HepG2 (cell line): Measurements from ENCODE around the gene APRT. TPM values are rescaled to one million over a fixed set of nuclear protein-coding genes. Genes with fewer than 3 reads are reported as not detected.

Experiments used
- KLF15 ChIP-seq: sonication (generic); formaldehyde crosslinking; IDR thresholded peaks from 2 replicates; pipeline ENCODE4 v1.8.1; 2023; ENCODE audit warnings: borderline replicate concordance, mild to moderate bottlenecking, inconsistent platforms, missing genetic modification reagents, mixed read lengths
- MYC ChIP-seq: sonication (generic); formaldehyde crosslinking; IDR thresholded peaks from 2 replicates; pipeline ENCODE4 v1.9.0; 2021; ENCODE audit warnings: missing genetic modification reagents, borderline replicate concordance
- NFYC ChIP-seq: IDR thresholded peaks from 2 replicates; pipeline ENCODE4 v1.6.1; 2016; ENCODE audit warnings: missing genetic modification reagents, missing compliant biosample characterization
- NPAS2 ChIP-seq: sonication (generic); formaldehyde crosslinking; IDR thresholded peaks from 2 replicates; pipeline ENCODE4 v1.8.0; 2022; ENCODE audit warnings: mild to moderate bottlenecking, missing genetic modification reagents, borderline replicate concordance
- PPARG ChIP-seq: conservative IDR thresholded peaks from 2 replicates; pipeline ENCODE4 v1.6.1; 2016; ENCODE audit warnings: missing biosample characterization, missing genetic modification reagents
- SP5 ChIP-seq: IDR thresholded peaks from 2 replicates; pipeline ENCODE4 v1.6.1; 2016; ENCODE audit warnings: low read depth, borderline replicate concordance
- SRSF4 ChIP-seq: fragments of 200-400 bp; formaldehyde crosslinking; IDR thresholded peaks from one replicate; pipeline ENCODE4 v1.6.1; 2018; ENCODE audit warnings: mild to moderate bottlenecking, low read depth, low read length, moderate library complexity; ENCODE audit not compliant: poor library complexity, severe bottlenecking
- STAG1 ChIP-seq: sonication (generic); formaldehyde crosslinking; IDR thresholded peaks from 2 replicates; pipeline ENCODE4 v1.4.0; 2020; ENCODE audit warnings: missing genetic modification reagents
- TARDBP ChIP-seq: sonication (generic); formaldehyde crosslinking; IDR thresholded peaks from 2 replicates; pipeline ENCODE4 v1.8.0; 2022; ENCODE audit warnings: mild to moderate bottlenecking, missing genetic modification reagents
- ZBTB7B ChIP-seq: sonication (generic); formaldehyde crosslinking; IDR thresholded peaks from 2 replicates; pipeline ENCODE4 v1.4.0; 2020; ENCODE audit warnings: missing genetic modification reagents
- ZNF292 ChIP-seq: sonication (generic); formaldehyde crosslinking; IDR thresholded peaks from 2 replicates; pipeline ENCODE4 v1.8.1; 2022; ENCODE audit warnings: mild to moderate bottlenecking, low read depth, missing genetic modification reagents, borderline replicate concordance
- ZNF30 ChIP-seq: sonication (generic); formaldehyde crosslinking; IDR thresholded peaks from 2 replicates; pipeline ENCODE4 v1.5.0; 2020; ENCODE audit warnings: mild to moderate bottlenecking, missing genetic modification reagents
- ZNF432 ChIP-seq: sonication (generic); formaldehyde crosslinking; IDR thresholded peaks from 2 replicates; pipeline ENCODE4 v1.5.0; 2020; ENCODE audit warnings: missing genetic modification reagents, mild to moderate bottlenecking, borderline replicate concordance
- polyA plus RNA-seq, 8 experiments: library from polyadenylated mRNA; depleted of rRNA in 3 of 8; stranded (reverse) in 7 of 8; unstranded in 1 of 8; fragments of >200 nt; fragmentation: Illumina TruSeq in 4 of 8; extraction: Trizol in 4 of 8; gene quantifications; 2 replicates each; pipeline versions ENCODE4 v1.2.1 to v1.2.3, GENCODE V29; 2011 to 2016; ENCODE audit warnings: low read depth in 4 of 8, missing spikeins in 1 of 8, mixed read lengths in 1 of 8; ENCODE audit not compliant: insufficient read depth in 1 of 8
- total RNA-seq, 5 experiments: library from RNA; depleted of rRNA; stranded (reverse); fragments of >200 nt; fragmentation: Illumina TruSeq; extraction: Trizol; gene quantifications; 2 replicates each; pipeline ENCODE4 v1.2.3, GENCODE V29; 2016; ENCODE audit warnings: low read depth in 1 of 5
- TF ChIP-seq, protein P1 (sequence below): sonication (generic); formaldehyde crosslinking; IDR thresholded peaks from 2 replicates; pipeline ENCODE4 v1.4.0; 2020; ENCODE audit warnings: missing genetic modification reagents
- TF ChIP-seq, protein P2 (sequence below): sonication (generic); formaldehyde crosslinking; IDR thresholded peaks from 2 replicates; pipeline ENCODE4 v1.4.0; 2020; ENCODE audit warnings: missing genetic modification reagents, borderline replicate concordance
- TF ChIP-seq, protein P3 (sequence below): sonication (generic); formaldehyde crosslinking; IDR thresholded peaks from 2 replicates; pipeline ENCODE4 v1.4.0; 2020; ENCODE audit warnings: missing genetic modification reagents
- TF ChIP-seq, protein P4 (sequence below): sonication (generic); formaldehyde crosslinking; IDR thresholded peaks from 2 replicates; pipeline ENCODE4 v1.4.0; 2020; ENCODE audit warnings: missing genetic modification reagents

APRT gene
- total and polyA plus RNA-seq, 2 of the 13 experiments (the other 11 are each of a cell fraction or from before 2014, with no cell fraction given) = 155 to 242 TPM

DNA sequence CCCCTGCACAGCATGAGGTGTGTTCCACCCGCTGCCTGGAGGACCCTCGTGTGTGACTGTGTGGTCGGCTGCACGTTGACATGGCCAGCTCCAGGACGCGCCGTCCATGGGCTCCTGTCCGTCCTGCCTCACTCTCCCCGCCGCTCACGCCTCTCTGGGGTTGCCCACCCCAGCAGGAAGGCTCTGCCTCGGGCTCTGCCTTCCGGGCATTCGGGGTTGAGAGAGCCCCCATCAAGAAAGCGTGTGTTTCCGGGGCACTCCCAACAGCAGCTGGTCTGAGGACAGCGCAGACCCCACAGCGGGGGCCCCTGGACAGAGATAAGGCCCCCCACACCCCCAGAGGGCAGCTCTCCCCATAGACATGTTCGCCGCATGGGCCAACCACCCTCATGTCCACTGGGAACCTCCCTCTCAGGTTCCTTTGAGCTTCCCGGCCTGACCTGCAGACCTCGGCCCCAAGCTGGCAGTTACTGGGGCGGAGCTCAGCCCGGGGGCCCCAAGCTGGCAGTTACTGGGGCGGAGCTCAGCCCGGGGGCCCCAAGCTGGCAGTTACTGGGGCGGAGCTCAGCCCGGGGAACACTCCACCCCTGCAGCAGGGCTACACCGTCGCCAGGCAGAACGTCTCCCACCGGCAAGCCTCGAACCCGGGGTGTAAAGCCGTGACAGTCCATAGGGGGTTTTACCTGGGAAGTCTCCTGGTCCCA lies 18.3 kb downstream of the APRT start (continued):
- TF ChIP-seq, protein P1, sequence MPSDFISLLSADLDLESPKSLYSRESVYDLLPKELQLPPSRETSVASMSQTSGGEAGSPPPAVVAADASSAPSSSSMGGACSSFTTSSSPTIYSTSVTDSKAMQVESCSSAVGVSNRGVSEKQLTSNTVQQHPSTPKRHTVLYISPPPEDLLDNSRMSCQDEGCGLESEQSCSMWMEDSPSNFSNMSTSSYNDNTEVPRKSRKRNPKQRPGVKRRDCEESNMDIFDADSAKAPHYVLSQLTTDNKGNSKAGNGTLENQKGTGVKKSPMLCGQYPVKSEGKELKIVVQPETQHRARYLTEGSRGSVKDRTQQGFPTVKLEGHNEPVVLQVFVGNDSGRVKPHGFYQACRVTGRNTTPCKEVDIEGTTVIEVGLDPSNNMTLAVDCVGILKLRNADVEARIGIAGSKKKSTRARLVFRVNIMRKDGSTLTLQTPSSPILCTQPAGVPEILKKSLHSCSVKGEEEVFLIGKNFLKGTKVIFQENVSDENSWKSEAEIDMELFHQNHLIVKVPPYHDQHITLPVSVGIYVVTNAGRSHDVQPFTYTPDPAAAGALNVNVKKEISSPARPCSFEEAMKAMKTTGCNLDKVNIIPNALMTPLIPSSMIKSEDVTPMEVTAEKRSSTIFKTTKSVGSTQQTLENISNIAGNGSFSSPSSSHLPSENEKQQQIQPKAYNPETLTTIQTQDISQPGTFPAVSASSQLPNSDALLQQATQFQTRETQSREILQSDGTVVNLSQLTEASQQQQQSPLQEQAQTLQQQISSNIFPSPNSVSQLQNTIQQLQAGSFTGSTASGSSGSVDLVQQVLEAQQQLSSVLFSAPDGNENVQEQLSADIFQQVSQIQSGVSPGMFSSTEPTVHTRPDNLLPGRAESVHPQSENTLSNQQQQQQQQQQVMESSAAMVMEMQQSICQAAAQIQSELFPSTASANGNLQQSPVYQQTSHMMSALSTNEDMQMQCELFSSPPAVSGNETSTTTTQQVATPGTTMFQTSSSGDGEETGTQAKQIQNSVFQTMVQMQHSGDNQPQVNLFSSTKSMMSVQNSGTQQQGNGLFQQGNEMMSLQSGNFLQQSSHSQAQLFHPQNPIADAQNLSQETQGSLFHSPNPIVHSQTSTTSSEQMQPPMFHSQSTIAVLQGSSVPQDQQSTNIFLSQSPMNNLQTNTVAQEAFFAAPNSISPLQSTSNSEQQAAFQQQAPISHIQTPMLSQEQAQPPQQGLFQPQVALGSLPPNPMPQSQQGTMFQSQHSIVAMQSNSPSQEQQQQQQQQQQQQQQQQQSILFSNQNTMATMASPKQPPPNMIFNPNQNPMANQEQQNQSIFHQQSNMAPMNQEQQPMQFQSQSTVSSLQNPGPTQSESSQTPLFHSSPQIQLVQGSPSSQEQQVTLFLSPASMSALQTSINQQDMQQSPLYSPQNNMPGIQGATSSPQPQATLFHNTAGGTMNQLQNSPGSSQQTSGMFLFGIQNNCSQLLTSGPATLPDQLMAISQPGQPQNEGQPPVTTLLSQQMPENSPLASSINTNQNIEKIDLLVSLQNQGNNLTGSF (CRISPR knock-in tag) = no peak
- TF ChIP-seq MYC (CRISPR knock-in tag) (0 out of 2 replicates have a peak, but pooled peaks have one; percentile 10), ZBTB7B (CRISPR knock-in tag) (0 out of 2 replicates have a peak, but pooled peaks have one; percentile 63), ZNF432 (no peak), NPAS2 (no peak), PPARG (CRISPR knock-in tag) (0 out of 2 replicates have a peak, but pooled peaks have one; percentile 13), SP5 (CRISPR knock-in tag) (peak; percentile 97), SRSF4 (no peak), NFYC (CRISPR knock-in tag) (no peak), KLF15 (CRISPR knock-in tag) (no peak), STAG1 (CRISPR knock-in tag) (no peak), ZNF292 (CRISPR knock-in tag) (peak; percentile 62; the same call in 1 of the 2 replicates), ZNF30 (CRISPR knock-in tag) (no peak), TARDBP (CRISPR knock-in tag) (0 out of 2 replicates have a peak, but pooled peaks have one; percentile 17)
- TF ChIP-seq, protein P2, sequence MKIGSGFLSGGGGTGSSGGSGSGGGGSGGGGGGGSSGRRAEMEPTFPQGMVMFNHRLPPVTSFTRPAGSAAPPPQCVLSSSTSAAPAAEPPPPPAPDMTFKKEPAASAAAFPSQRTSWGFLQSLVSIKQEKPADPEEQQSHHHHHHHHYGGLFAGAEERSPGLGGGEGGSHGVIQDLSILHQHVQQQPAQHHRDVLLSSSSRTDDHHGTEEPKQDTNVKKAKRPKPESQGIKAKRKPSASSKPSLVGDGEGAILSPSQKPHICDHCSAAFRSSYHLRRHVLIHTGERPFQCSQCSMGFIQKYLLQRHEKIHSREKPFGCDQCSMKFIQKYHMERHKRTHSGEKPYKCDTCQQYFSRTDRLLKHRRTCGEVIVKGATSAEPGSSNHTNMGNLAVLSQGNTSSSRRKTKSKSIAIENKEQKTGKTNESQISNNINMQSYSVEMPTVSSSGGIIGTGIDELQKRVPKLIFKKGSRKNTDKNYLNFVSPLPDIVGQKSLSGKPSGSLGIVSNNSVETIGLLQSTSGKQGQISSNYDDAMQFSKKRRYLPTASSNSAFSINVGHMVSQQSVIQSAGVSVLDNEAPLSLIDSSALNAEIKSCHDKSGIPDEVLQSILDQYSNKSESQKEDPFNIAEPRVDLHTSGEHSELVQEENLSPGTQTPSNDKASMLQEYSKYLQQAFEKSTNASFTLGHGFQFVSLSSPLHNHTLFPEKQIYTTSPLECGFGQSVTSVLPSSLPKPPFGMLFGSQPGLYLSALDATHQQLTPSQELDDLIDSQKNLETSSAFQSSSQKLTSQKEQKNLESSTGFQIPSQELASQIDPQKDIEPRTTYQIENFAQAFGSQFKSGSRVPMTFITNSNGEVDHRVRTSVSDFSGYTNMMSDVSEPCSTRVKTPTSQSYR (CRISPR knock-in tag) = no peak
- TF ChIP-seq, protein P3, sequence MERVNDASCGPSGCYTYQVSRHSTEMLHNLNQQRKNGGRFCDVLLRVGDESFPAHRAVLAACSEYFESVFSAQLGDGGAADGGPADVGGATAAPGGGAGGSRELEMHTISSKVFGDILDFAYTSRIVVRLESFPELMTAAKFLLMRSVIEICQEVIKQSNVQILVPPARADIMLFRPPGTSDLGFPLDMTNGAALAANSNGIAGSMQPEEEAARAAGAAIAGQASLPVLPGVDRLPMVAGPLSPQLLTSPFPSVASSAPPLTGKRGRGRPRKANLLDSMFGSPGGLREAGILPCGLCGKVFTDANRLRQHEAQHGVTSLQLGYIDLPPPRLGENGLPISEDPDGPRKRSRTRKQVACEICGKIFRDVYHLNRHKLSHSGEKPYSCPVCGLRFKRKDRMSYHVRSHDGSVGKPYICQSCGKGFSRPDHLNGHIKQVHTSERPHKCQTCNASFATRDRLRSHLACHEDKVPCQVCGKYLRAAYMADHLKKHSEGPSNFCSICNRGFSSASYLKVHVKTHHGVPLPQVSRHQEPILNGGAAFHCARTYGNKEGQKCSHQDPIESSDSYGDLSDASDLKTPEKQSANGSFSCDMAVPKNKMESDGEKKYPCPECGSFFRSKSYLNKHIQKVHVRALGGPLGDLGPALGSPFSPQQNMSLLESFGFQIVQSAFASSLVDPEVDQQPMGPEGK = peak; percentile 97
- TF ChIP-seq, protein P4, sequence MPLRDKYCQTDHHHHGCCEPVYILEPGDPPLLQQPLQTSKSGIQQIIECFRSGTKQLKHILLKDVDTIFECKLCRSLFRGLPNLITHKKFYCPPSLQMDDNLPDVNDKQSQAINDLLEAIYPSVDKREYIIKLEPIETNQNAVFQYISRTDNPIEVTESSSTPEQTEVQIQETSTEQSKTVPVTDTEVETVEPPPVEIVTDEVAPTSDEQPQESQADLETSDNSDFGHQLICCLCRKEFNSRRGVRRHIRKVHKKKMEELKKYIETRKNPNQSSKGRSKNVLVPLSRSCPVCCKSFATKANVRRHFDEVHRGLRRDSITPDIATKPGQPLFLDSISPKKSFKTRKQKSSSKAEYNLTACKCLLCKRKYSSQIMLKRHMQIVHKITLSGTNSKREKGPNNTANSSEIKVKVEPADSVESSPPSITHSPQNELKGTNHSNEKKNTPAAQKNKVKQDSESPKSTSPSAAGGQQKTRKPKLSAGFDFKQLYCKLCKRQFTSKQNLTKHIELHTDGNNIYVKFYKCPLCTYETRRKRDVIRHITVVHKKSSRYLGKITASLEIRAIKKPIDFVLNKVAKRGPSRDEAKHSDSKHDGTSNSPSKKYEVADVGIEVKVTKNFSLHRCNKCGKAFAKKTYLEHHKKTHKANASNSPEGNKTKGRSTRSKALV (CRISPR knock-in tag) = no peak
